WTC11 (cell line): ENCODE data around the gene IGF2BP3. TPM values are rescaled to one million over a fixed set of nuclear protein-coding genes. Genes with fewer than 3 reads are reported as not detected.
"Not testable (repeated sequence)": the region's sequence is repeated elsewhere in the genome, so short reads cannot be mapped to it uniquely, and the experiment has no call there.

Experiments
- ATAC-seq: fragments of 200-7000 bp; cut with Tn5 transposase; 2 replicates; pipeline ENCODE4 v1.10.0; 2021; ENCODE audit warnings: mild to moderate bottlenecking, moderate library complexity
- CTCF ChIA-PET: fragments of 300-600 bp; sonication (Branson Sonifier 250); formaldehyde crosslinking; loops from one replicate; lab custom pipeline; 2021; ENCODE audit warnings: antibody characterized with exemption; lab: Charles Lee
- POLR2A ChIA-PET: fragments of 350-600 bp; sonication (Branson Sonifier 250); formaldehyde crosslinking; loops from one replicate; lab custom pipeline; 2021; ENCODE audit warnings: antibody characterized with exemption; lab: Charles Lee
- DNase-seq: peaks from one replicate; pipeline ENCODE4 v3.0.0; 2021; ENCODE audit warnings: low spot score
- H3K27ac Mint-ChIP-seq: 2 replicates; pipeline ENCODE4 v1.8.0; 2021; ENCODE audit warnings: mixed read lengths
- H3K27me3 Mint-ChIP-seq: 2 replicates; pipeline ENCODE4 v1.8.0; 2021; ENCODE audit warnings: low read depth, mild to moderate bottlenecking, moderate library complexity, mixed read lengths
- H3K36me3 Mint-ChIP-seq: 2 replicates; pipeline ENCODE4 v1.8.0; 2021; ENCODE audit warnings: mixed read lengths
- H3K4me1 Mint-ChIP-seq: 2 replicates; pipeline ENCODE4 v1.8.0; 2022; ENCODE audit warnings: mixed read lengths
- H3K4me3 Mint-ChIP-seq: 2 replicates; pipeline ENCODE4 v1.8.0; 2021; ENCODE audit warnings: mild to moderate bottlenecking, moderate library complexity, mixed read lengths
- H3K9me3 Mint-ChIP-seq: 2 replicates; pipeline ENCODE4 v1.8.0; 2021; ENCODE audit warnings: mixed read lengths
- ATF1 ChIP-seq: sonication (generic); formaldehyde crosslinking; IDR thresholded peaks from 2 replicates; pipeline ENCODE4 v1.8.1; 2023; ENCODE audit warnings: mild to moderate bottlenecking, moderate library complexity, missing genetic modification reagents
- ATF3 ChIP-seq: sonication (generic); formaldehyde crosslinking; conservative IDR thresholded peaks from 2 replicates; pipeline ENCODE4 v1.8.1; 2022; ENCODE audit warnings: mild to moderate bottlenecking, missing genetic modification reagents
- ERG ChIP-seq: fragments of 250-450 bp; sonication (Bioruptor Pico); IDR thresholded peaks from 2 replicates; pipeline ENCODE4 v1.8.0; 2021; ENCODE audit warnings: mild to moderate bottlenecking
- ETV6 ChIP-seq: sonication (generic); formaldehyde crosslinking; IDR thresholded peaks from 2 replicates; pipeline ENCODE4 v1.8.1; 2022; ENCODE audit warnings: mild to moderate bottlenecking, missing genetic modification reagents
- FOXK1 ChIP-seq: sonication (generic); formaldehyde crosslinking; IDR thresholded peaks from 2 replicates; pipeline ENCODE4 v1.8.0; 2022; ENCODE audit warnings: mild to moderate bottlenecking, moderate library complexity, missing genetic modification reagents
- FOXP4 ChIP-seq: sonication (generic); formaldehyde crosslinking; IDR thresholded peaks from 2 replicates; pipeline ENCODE4 v1.8.0; 2022; ENCODE audit warnings: mild to moderate bottlenecking, missing genetic modification reagents
- GRHL2 ChIP-seq: fragments of 250-450 bp; sonication (Bioruptor Pico); IDR thresholded peaks from 2 replicates; pipeline ENCODE4 v1.8.0; 2022; ENCODE audit warnings: mild to moderate bottlenecking, moderate library complexity; ENCODE audit not compliant: insufficient replicate concordance, severe bottlenecking
- IRF2 ChIP-seq: sonication (generic); formaldehyde crosslinking; IDR thresholded peaks from 2 replicates; pipeline ENCODE4 v1.8.0; 2022; ENCODE audit warnings: low read depth, missing genetic modification reagents, borderline replicate concordance
- JAZF1 ChIP-seq: fragments of 250-450 bp; sonication (Bioruptor Pico); IDR thresholded peaks from 2 replicates; pipeline ENCODE4 v1.9.0; 2021; ENCODE audit warnings: moderate library complexity, mild to moderate bottlenecking, inconsistent platforms
- NFE2L1 ChIP-seq: sonication (generic); formaldehyde crosslinking; IDR thresholded peaks from 2 replicates; pipeline ENCODE4 v1.8.1; 2023; ENCODE audit warnings: missing genetic modification reagents
- NFYB ChIP-seq: sonication (generic); formaldehyde crosslinking; conservative IDR thresholded peaks from 2 replicates; pipeline ENCODE4 v1.8.0; 2022; ENCODE audit warnings: low read depth, missing genetic modification reagents
- OVOL2 ChIP-seq: fragments of 250-450 bp; sonication (Bioruptor Pico); IDR thresholded peaks from 2 replicates; pipeline ENCODE4 v1.9.0; 2021; ENCODE audit warnings: mild to moderate bottlenecking, borderline replicate concordance
- TCF7 ChIP-seq: sonication (generic); formaldehyde crosslinking; IDR thresholded peaks from 2 replicates; pipeline ENCODE4 v1.8.0; 2022; ENCODE audit warnings: mild to moderate bottlenecking, low read depth, missing genetic modification reagents, moderate library complexity
- ZNF396 ChIP-seq: fragments of 250-450 bp; sonication (Bioruptor Pico); IDR thresholded peaks from 2 replicates; pipeline ENCODE4 v1.8.0; 2021; ENCODE audit warnings: mild to moderate bottlenecking, moderate library complexity, borderline replicate concordance
- ZNF423 ChIP-seq: fragments of 250-450 bp; sonication (Bioruptor Pico); IDR thresholded peaks from 2 replicates; pipeline ENCODE4 v2.1.2; 2022; ENCODE audit warnings: mild to moderate bottlenecking, moderate library complexity
- ZNF532 ChIP-seq: fragments of 250-450 bp; sonication (Bioruptor Pico); IDR thresholded peaks from 2 replicates; pipeline ENCODE4 v1.9.0; 2021; ENCODE audit warnings: mild to moderate bottlenecking, borderline replicate concordance
- total RNA-seq: library from RNA; stranded (reverse); gene quantifications from 3 replicates; pipeline ENCODE4 v1.2.3, GENCODE V29; 2021
- TF ChIP-seq, protein P1 (sequence below): sonication (generic); formaldehyde crosslinking; IDR thresholded peaks from 2 replicates; pipeline ENCODE4 v1.8.1; 2023; ENCODE audit warnings: mild to moderate bottlenecking, missing genetic modification reagents
- TF ChIP-seq, protein P2 (sequence below): sonication (generic); formaldehyde crosslinking; IDR thresholded peaks from 2 replicates; pipeline ENCODE4 v1.8.1; 2023; ENCODE audit warnings: mild to moderate bottlenecking, missing genetic modification reagents, moderate library complexity
- TF ChIP-seq, protein P3 (sequence below): sonication (generic); formaldehyde crosslinking; conservative IDR thresholded peaks from 2 replicates; pipeline ENCODE4 v1.8.1; 2023; ENCODE audit warnings: mild to moderate bottlenecking, low read depth, missing genetic modification reagents, moderate library complexity

Gene IGF2BP3
- total RNA-seq, 1 experiment from 2014 or later = 129 TPM

GRCh38 chr7:23406564-23406963 is 63.7 kb downstream of the IGF2BP3 start:
- ATAC-seq, H3K4me3 Mint-ChIP-seq, H3K27me3 Mint-ChIP-seq, DNase-seq, H3K4me1 Mint-ChIP-seq: not testable (repeated sequence)
- peak; percentile 70 for TF ChIP-seq NFYB
- peaks cover 36% of the 10 kb centered on the region for H3K9me3 Mint-ChIP-seq
- peak overlapping the region; percentile 50; the same call in 1 of the 2 replicates for H3K27ac Mint-ChIP-seq
- ChIA-PET POLR2A (interaction anchor here (1.1 kb wide), 1 partner anchor 108 kb away, joined by 8 read pairs; no protein-coding TSS in a partner anchor), CTCF (interaction anchor here (0.9 kb wide), 1 partner anchor 23 kb away, joined by 3 read pairs; no protein-coding TSS in a partner anchor)
- peaks cover 69% of the 10 kb centered on the region for H3K36me3 Mint-ChIP-seq

DNA sequence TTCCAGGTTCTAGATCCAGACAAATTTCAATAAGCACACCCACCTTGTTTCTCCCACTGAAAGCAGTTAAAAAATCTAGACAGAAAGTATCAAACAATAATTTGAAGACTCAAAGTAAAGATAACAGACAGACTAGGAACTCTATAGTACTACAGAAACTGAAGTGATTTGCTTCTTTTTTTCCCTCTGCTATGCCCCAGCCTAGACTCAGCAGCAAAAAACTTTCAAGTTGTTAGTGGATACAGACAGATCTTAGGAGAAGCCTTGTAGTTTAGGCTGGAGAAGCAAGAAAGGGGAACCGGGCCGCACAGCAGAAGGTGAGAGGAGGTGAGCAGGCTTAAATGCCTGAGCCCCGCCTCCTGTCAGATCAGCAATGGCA is 65.1 kb downstream of the IGF2BP3 start:
- CTCF ChIA-PET = no interaction called here
- peaks cover 62% of the 10 kb centered on the region for H3K36me3 Mint-ChIP-seq

More for the DNA sequence above, 65.1 kb downstream of the IGF2BP3 start:
- ATAC-seq (no peak), DNase-seq (no peak)
- peaks cover 33% of the 10 kb centered on the region for H3K9me3 Mint-ChIP-seq
- H3K4me3 Mint-ChIP-seq = no peak overlapping the region
- H3K27ac Mint-ChIP-seq = peak overlapping the region; percentile 18; the same call in 1 of the 2 replicates
- no peaks in the 10 kb centered on the region for H3K27me3 Mint-ChIP-seq
- TF ChIP-seq ZNF423 (CRISPR knock-in tag) (no peak), IRF2 (CRISPR knock-in tag) (no peak), JAZF1 (CRISPR knock-in tag) (no peak), ATF3 (CRISPR knock-in tag) (no peak), TCF7 (no peak), ETV6 (no peak), ZNF532 (no peak), FOXP4 (CRISPR knock-in tag) (no peak), OVOL2 (no peak), ZNF396 (no peak), GRHL2 (CRISPR knock-in tag) (no peak), ERG (CRISPR knock-in tag) (no peak), FOXK1 (CRISPR knock-in tag) (no peak), NFE2L1 (no peak), ATF1 (CRISPR knock-in tag) (no peak), NFYB (no peak)
- TF ChIP-seq, protein P1, sequence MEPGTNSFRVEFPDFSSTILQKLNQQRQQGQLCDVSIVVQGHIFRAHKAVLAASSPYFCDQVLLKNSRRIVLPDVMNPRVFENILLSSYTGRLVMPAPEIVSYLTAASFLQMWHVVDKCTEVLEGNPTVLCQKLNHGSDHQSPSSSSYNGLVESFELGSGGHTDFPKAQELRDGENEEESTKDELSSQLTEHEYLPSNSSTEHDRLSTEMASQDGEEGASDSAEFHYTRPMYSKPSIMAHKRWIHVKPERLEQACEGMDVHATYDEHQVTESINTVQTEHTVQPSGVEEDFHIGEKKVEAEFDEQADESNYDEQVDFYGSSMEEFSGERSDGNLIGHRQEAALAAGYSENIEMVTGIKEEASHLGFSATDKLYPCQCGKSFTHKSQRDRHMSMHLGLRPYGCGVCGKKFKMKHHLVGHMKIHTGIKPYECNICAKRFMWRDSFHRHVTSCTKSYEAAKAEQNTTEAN = no peak
- TF ChIP-seq, protein P2, sequence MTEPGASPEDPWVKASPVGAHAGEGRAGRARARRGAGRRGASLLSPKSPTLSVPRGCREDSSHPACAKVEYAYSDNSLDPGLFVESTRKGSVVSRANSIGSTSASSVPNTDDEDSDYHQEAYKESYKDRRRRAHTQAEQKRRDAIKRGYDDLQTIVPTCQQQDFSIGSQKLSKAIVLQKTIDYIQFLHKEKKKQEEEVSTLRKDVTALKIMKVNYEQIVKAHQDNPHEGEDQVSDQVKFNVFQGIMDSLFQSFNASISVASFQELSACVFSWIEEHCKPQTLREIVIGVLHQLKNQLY = no peak
- TF ChIP-seq, protein P3, sequence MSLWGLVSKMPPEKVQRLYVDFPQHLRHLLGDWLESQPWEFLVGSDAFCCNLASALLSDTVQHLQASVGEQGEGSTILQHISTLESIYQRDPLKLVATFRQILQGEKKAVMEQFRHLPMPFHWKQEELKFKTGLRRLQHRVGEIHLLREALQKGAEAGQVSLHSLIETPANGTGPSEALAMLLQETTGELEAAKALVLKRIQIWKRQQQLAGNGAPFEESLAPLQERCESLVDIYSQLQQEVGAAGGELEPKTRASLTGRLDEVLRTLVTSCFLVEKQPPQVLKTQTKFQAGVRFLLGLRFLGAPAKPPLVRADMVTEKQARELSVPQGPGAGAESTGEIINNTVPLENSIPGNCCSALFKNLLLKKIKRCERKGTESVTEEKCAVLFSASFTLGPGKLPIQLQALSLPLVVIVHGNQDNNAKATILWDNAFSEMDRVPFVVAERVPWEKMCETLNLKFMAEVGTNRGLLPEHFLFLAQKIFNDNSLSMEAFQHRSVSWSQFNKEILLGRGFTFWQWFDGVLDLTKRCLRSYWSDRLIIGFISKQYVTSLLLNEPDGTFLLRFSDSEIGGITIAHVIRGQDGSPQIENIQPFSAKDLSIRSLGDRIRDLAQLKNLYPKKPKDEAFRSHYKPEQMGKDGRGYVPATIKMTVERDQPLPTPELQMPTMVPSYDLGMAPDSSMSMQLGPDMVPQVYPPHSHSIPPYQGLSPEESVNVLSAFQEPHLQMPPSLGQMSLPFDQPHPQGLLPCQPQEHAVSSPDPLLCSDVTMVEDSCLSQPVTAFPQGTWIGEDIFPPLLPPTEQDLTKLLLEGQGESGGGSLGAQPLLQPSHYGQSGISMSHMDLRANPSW (CRISPR knock-in tag) = no peak
- POLR2A ChIA-PET = no interaction called here
- H3K4me1 Mint-ChIP-seq = peaks cover 9% of the 10 kb centered on the region; the same call in 1 of the 2 replicates
